Suppressor macrophage (primary cell): ENCODE data around the gene BEST4.
A peak's percentile ranks its signal among the peaks of the same experiment; 100 is the strongest.
"Not testable (repeated sequence)": the region's sequence is repeated elsewhere in the genome, so short reads cannot be mapped to it uniquely, and the experiment has no call there.

Experiments used
- DNase-seq, 4 experiments: peaks; one replicate each; pipeline ENCODE4 v3.0.0-alpha.2; 2020 to 2022
- total RNA-seq, 17 experiments: gene quantifications; one replicate each; lab custom pipeline; 2026; ENCODE audit warnings: mixed read lengths in 6 of 17, inconsistent platforms in 3 of 17; lab: John Stamatoyannopoulos, UW

The BEST4 gene
- total RNA-seq = 0 to 1.7 (median 0.10) reads per million in 17 experiments

GRCh38 chr1:44788120-44788860 is at the start of gene BEST4:
BEST4 (minus strand) TSS chr1:44788170; CDS start chr1:44787705, 465 bp downstream.
- DNase-seq = no peak

- DNase-seq = peak; percentile 89 to 93 (median 90)
Measured at GRCh38 chr1:44835738-44836675, 48.0 kb upstream of the BEST4 start.

GRCh38 chr1:44834328-44834727 is 46.4 kb upstream of the BEST4 start:
- no peak for DNase-seq

GRCh38 chr1:44832056-44832705 is 44.2 kb upstream of the BEST4 start:
- DNase-seq = no peak

GRCh38 chr1:44831516-44831915 is 43.5 kb upstream of the BEST4 start:
- no peak for DNase-seq

- no peak for DNase-seq
Measured at GRCh38 chr1:44830900-44831304, 42.9 kb upstream of the BEST4 start.

GRCh38 chr1:44829506-44830384 is 41.8 kb upstream of the BEST4 start:
- peak in 3 of 4 experiments; percentile 41 to 50 (median 44) for DNase-seq

GRCh38 chr1:44828841-44829440 is 41.0 kb upstream of the BEST4 start:
- DNase-seq = no peak

- no peak for DNase-seq
Measured at GRCh38 chr1:44828003-44828651, 40.2 kb upstream of the BEST4 start.

GRCh38 chr1:44827197-44828002 is 39.4 kb upstream of the BEST4 start:
- no peak for DNase-seq

GRCh38 chr1:44826375-44827196 is 38.6 kb upstream of the BEST4 start:
- DNase-seq = peak; percentile 90 to 94 (median 94)

GRCh38 chr1:44824392-44824791 is 36.4 kb upstream of the BEST4 start:
- DNase-seq = not testable (repeated sequence)

- no peak for DNase-seq
Measured at GRCh38 chr1:44822981-44823451, 35.0 kb upstream of the BEST4 start.

- no peak for DNase-seq
Measured at GRCh38 chr1:44822131-44822701, 34.2 kb upstream of the BEST4 start.

GRCh38 chr1:44821240-44821715 is 33.3 kb upstream of the BEST4 start:
- no peak for DNase-seq

GRCh38 chr1:44820328-44821239 is 32.6 kb upstream of the BEST4 start:
- DNase-seq = peak in 2 of 4 experiments; percentile 25 to 26
